LNCAP (cell line): ENCODE measurements around the gene MED7.

Experiments
- TF ChIP-seq, protein P1 (sequence below): fragments of 450-650 bp; IDR thresholded peaks from 2 replicates; pipeline ENCODE4 v1.5.1; 2017; ENCODE audit warnings: mild to moderate bottlenecking

MED7 gene

DNA sequence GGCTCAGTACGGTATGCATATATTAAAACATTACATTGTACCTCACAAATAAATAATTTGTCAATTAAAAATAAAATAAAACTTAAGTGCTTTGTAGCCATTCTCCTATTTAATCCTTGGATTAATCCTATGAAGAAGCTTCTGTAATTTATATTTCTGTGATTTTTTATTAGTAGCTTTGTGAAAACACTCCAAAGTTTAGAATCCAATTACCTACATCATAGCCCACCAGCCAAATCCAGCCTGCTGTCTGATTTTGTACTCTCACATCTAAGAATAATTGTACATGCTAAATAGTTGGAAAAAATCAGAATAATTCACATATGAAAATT is 10.4 kb downstream of the MED7 start:
- TF ChIP-seq, protein P1, sequence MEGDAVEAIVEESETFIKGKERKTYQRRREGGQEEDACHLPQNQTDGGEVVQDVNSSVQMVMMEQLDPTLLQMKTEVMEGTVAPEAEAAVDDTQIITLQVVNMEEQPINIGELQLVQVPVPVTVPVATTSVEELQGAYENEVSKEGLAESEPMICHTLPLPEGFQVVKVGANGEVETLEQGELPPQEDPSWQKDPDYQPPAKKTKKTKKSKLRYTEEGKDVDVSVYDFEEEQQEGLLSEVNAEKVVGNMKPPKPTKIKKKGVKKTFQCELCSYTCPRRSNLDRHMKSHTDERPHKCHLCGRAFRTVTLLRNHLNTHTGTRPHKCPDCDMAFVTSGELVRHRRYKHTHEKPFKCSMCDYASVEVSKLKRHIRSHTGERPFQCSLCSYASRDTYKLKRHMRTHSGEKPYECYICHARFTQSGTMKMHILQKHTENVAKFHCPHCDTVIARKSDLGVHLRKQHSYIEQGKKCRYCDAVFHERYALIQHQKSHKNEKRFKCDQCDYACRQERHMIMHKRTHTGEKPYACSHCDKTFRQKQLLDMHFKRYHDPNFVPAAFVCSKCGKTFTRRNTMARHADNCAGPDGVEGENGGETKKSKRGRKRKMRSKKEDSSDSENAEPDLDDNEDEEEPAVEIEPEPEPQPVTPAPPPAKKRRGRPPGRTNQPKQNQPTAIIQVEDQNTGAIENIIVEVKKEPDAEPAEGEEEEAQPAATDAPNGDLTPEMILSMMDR = no peak

DNA sequence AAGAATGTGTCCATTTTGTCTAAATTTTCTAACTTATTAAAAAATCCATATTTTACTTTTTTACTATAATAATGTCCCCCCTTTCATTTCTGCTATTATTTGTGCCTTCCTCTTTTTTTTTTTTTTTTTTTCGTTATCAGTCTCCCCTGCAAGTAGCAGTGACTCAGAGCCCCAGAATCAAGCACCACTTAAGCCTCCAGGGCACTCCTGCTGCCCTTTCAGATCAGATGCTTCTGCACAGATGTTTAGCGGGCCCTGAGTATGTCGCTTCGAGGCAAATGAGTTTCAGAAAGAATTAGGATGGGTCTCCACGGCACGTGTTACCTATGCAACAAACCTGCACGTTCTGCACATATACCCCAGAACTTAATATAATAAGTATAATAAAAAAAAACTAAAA is 11.7 kb downstream of the MED7 start:
- TF ChIP-seq, protein P1 = no peak

DNA sequence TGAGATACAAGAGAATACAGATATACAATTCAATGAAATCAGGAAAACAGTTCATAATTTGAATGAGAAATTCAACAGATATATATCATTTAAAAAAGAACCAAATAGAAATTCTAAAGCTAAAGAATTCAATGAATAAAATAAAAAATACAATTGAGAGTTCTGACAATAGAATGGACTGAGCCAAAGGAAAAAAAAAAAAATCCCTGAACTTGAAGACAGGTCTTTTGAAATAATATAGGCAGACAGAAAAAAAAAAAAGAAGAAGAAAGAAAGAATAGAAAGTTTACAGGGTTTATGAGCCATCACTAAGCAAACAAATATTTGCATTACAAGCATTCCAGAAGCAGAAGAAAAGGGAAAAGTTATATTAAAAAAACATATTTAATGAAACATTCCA is 21.0 kb downstream of the MED7 start:
- TF ChIP-seq, protein P1 = no peak

DNA sequence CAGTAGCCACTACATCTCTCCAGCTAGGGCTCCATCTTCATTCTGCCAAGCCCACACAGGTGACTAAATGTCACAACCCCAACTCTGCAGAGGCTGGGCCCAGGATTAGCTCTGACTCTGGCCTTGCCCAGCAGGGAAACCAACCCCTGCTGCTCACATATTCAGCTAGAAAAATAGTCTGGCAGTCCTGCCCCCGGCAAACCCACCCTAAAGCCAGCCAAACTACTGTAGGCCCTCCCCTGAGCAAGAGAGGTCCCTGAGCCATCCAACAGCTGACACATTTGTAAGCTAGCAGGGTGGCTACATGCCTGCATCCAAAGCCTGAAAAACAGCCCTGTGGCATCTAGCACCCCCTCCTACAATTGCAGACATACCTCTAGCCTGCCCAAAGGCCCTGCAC is 22.6 kb downstream of the MED7 start:
- TF ChIP-seq, protein P1 = no peak

DNA sequence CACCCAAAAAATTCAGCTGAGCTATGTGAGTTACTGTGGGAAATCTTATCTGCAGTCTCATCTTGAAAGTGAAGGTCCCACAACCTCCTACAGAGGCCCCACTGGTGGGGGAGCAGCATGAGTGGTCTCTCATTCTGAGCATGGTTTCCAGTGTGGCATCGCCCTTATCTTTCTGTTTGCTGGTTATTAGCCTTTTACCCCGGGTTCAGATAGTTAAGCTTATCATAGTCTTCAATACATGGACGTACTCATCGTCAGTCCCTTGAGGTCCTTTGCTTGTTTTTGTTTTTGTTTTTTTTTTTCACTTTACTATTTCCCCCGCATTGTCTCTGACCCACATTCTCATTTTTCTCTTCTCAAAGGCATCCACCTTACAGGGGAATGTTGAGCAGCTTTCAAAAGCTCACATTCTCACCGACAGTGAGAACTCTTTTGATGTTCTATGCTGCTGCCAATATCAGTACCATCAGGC is 26.1 kb downstream of the MED7 start:
- TF ChIP-seq, protein P1 = no peak

DNA sequence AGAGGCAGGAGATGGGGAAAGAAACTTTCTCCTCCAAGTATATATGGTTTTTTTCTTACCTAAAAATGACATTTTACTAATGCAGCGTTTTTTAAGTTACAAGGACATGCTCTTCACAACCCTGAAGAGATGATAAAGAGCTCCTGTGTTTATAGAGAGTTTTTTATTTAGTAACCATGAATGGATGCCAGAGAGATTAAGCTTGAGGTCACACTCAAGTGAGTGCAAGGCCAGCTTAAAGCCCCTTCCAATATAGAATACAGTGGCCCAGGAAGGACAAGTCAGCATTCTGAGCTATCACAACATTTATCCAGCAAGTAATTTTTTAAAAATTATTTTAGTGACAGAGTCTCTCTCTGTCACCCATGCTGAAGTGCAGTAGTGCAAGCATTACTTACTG is 27.2 kb downstream of the MED7 start:
- TF ChIP-seq, protein P1 = no peak

DNA sequence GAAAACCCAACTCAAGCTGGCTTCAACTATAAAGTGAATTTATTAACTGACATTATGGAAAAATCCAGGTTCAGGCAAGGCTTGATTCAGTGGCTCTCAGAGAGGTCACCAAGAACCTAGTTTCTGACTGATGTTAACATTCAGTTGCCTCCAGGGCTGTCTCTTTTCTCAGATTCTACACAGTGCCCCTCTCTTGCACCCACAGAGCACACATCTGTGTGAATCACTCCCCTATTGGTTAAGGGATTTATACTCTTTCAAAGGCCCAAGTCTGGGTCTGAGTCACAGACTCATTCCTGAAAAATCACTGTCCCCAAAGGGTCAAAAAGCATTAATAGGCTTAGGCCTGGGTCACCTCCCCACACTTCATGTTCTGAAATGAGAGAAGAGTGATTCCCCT is 27.7 kb downstream of the MED7 start:
- TF ChIP-seq, protein P1 = no peak

DNA sequence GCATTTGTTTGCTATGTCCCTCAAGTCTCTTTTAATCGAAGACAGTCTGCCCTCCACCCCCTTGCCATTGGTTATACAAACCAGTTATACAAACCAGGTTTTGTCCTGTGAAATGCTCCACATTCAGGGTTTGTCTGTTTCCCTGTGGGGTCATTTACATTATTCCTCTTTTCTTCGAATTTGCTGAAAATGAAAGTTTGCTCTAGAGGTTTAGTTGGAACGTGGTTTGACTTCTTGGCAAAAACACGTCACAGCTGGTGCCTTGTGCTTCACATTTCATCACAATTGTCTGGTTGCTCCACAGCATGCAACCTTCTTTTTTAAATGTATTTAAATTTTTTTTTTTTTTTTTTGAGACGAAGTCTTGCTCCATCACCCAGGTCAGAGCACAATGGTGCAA is 29.7 kb downstream of the MED7 start:
- TF ChIP-seq, protein P1 = no peak
